ENCODE measurements around the gene GNA15.

GNA15 gene

GRCh38 chr19:3113100-3114017 is 22.5 kb upstream of the GNA15 start:
- DNase-seq (ENCODE audit: low spot score in 2 of 2) (no peak), ATAC-seq (ENCODE audit: low read depth) (no peak)
- Mint-ChIP-seq H3K9me3 (no peaks in the 10 kb centered on the region), H3K4me3 (no peak overlapping the region), H3K27me3 (no peaks in the 10 kb centered on the region), H3K4me1 (peaks cover 5% of the 10 kb centered on the region), H3K36me3 (no peaks in the 10 kb centered on the region), H3K27ac (no peak overlapping the region)

GRCh38 chr19:3114018-3114726 is 21.7 kb upstream of the GNA15 start:
- Mint-ChIP-seq H3K36me3 (no peaks in the 10 kb centered on the region), H3K4me1 (peaks cover 2% of the 10 kb centered on the region), H3K4me3 (no peak overlapping the region), H3K9me3 (no peaks in the 10 kb centered on the region), H3K27me3 (no peaks in the 10 kb centered on the region), H3K27ac (no peak overlapping the region)
- DNase-seq (ENCODE audit: low spot score in 2 of 2) (no peak), ATAC-seq (ENCODE audit: low read depth) (no peak)

GRCh38 chr19:3114811-3115210 is 21.0 kb upstream of the GNA15 start:
- ATAC-seq (ENCODE audit: low read depth), result no peak

GRCh38 chr19:3115411-3115810 is 20.4 kb upstream of the GNA15 start:
- Mint-ChIP-seq H3K9me3 (no peaks in the 10 kb centered on the region), H3K4me3 (no peak overlapping the region), H3K4me1 (no peaks in the 10 kb centered on the region), H3K27me3 (no peaks in the 10 kb centered on the region), H3K36me3 (no peaks in the 10 kb centered on the region), H3K27ac (no peak overlapping the region)
- no peak for DNase-seq (ENCODE audit: low spot score in 2 of 2)
- no peak for ATAC-seq (ENCODE audit: low read depth)

More at GRCh38 chr19:3114811-3115210, 21.0 kb upstream of the GNA15 start:
- Mint-ChIP-seq H3K36me3 (no peaks in the 10 kb centered on the region), H3K4me1 (no peaks in the 10 kb centered on the region), H3K27ac (no peak overlapping the region), H3K4me3 (no peak overlapping the region), H3K27me3 (no peaks in the 10 kb centered on the region), H3K9me3 (no peaks in the 10 kb centered on the region)
- DNase-seq (ENCODE audit: low spot score in 2 of 2), result no peak

- no peaks in the 10 kb centered on the region for H3K9me3 Mint-ChIP-seq
- H3K27me3 Mint-ChIP-seq, result no peaks in the 10 kb centered on the region
Observed at GRCh38 chr19:3115916-3116602, 19.8 kb upstream of the GNA15 start.

GRCh38 chr19:3116621-3117020 is 19.2 kb upstream of the GNA15 start:
- Mint-ChIP-seq H3K4me1 (no peaks in the 10 kb centered on the region), H3K4me3 (no peak overlapping the region), H3K27me3 (no peaks in the 10 kb centered on the region), H3K27ac (no peak overlapping the region), H3K36me3 (no peaks in the 10 kb centered on the region), H3K9me3 (no peaks in the 10 kb centered on the region)
- DNase-seq (ENCODE audit: low spot score in 2 of 2), result no peak
- no peak for ATAC-seq (ENCODE audit: low read depth)

More at GRCh38 chr19:3115916-3116602, 19.8 kb upstream of the GNA15 start:
- H3K36me3 Mint-ChIP-seq, result no peaks in the 10 kb centered on the region
- H3K4me3 Mint-ChIP-seq, result no peak overlapping the region
- DNase-seq (ENCODE audit: low spot score in 2 of 2) (no peak), ATAC-seq (ENCODE audit: low read depth) (no peak)
- no peaks in the 10 kb centered on the region for H3K4me1 Mint-ChIP-seq
- no peak overlapping the region for H3K27ac Mint-ChIP-seq

- H3K27ac Mint-ChIP-seq, result no peak overlapping the region
- no peaks in the 10 kb centered on the region for H3K9me3 Mint-ChIP-seq
- H3K4me1 Mint-ChIP-seq, result no peaks in the 10 kb centered on the region
- ATAC-seq (ENCODE audit: low read depth), result no peak
- H3K27me3 Mint-ChIP-seq, result no peaks in the 10 kb centered on the region
- no peak for DNase-seq (ENCODE audit: low spot score in 2 of 2)
- no peaks in the 10 kb centered on the region for H3K36me3 Mint-ChIP-seq
- no peak overlapping the region for H3K4me3 Mint-ChIP-seq
Observed at GRCh38 chr19:3117716-3118115, 18.1 kb upstream of the GNA15 start.

GRCh38 chr19:3118232-3119070 is 17.4 kb upstream of the GNA15 start:
- no peak for DNase-seq (ENCODE audit: low spot score in 2 of 2)
- ATAC-seq (ENCODE audit: low read depth), result no peak
- H3K4me3 Mint-ChIP-seq, result no peak overlapping the region
- no peaks in the 10 kb centered on the region for H3K9me3 Mint-ChIP-seq
- H3K27ac Mint-ChIP-seq, result no peak overlapping the region
- H3K4me1 Mint-ChIP-seq, result no peaks in the 10 kb centered on the region
- no peaks in the 10 kb centered on the region for H3K27me3 Mint-ChIP-seq
- no peaks in the 10 kb centered on the region for H3K36me3 Mint-ChIP-seq

- no peaks in the 10 kb centered on the region for H3K27me3 Mint-ChIP-seq
- no peak overlapping the region for H3K27ac Mint-ChIP-seq
- DNase-seq (ENCODE audit: low spot score in 2 of 2), result no peak
- H3K4me1 Mint-ChIP-seq, result no peaks in the 10 kb centered on the region
- H3K9me3 Mint-ChIP-seq, result no peaks in the 10 kb centered on the region
- no peak for ATAC-seq (ENCODE audit: low read depth)
- H3K4me3 Mint-ChIP-seq, result no peak overlapping the region
- no peaks in the 10 kb centered on the region for H3K36me3 Mint-ChIP-seq
Observed at GRCh38 chr19:3119071-3119595, 16.7 kb upstream of the GNA15 start.

GRCh38 chr19:3119693-3120380 is 16.0 kb upstream of the GNA15 start:
- H3K27me3 Mint-ChIP-seq, result peaks cover 4% of the 10 kb centered on the region
- H3K9me3 Mint-ChIP-seq, result no peaks in the 10 kb centered on the region
- no peak overlapping the region for H3K27ac Mint-ChIP-seq
- no peaks in the 10 kb centered on the region for H3K36me3 Mint-ChIP-seq
- H3K4me1 Mint-ChIP-seq, result peaks cover 5% of the 10 kb centered on the region
- no peak for DNase-seq (ENCODE audit: low spot score in 2 of 2)
- no peak overlapping the region for H3K4me3 Mint-ChIP-seq
- no peak for ATAC-seq (ENCODE audit: low read depth)

- ATAC-seq (ENCODE audit: low read depth) (no peak), DNase-seq (ENCODE audit: low spot score in 2 of 2) (no peak)
- peaks cover 11% of the 10 kb centered on the region for H3K4me1 Mint-ChIP-seq
- H3K27ac Mint-ChIP-seq, result no peak overlapping the region
- H3K4me3 Mint-ChIP-seq, result no peak overlapping the region
- peaks cover 7% of the 10 kb centered on the region for H3K27me3 Mint-ChIP-seq
- no peaks in the 10 kb centered on the region for H3K9me3 Mint-ChIP-seq
- H3K36me3 Mint-ChIP-seq, result no peaks in the 10 kb centered on the region
Observed at GRCh38 chr19:3120611-3121276, 15.1 kb upstream of the GNA15 start.

- Mint-ChIP-seq H3K36me3 (no peaks in the 10 kb centered on the region), H3K4me1 (peaks cover 12% of the 10 kb centered on the region), H3K4me3 (no peak overlapping the region), H3K27me3 (peaks cover 8% of the 10 kb centered on the region), H3K9me3 (no peaks in the 10 kb centered on the region), H3K27ac (no peak overlapping the region)
- DNase-seq (ENCODE audit: low spot score in 2 of 2) (no peak), ATAC-seq (ENCODE audit: low read depth) (no peak)
Observed at GRCh38 chr19:3121396-3121795, 14.4 kb upstream of the GNA15 start.

All from memory B cell (primary cell).